Activated naive CD8-positive, alpha-beta T cell treated with anti-CD3 and anti-CD28 coated beads, Interleukin-2, amount 10 ng/mL, durations not matched to agents 7 days and 5 days (primary cell): ENCODE results near the gene PPP1R3G. TPM values are rescaled to one million over a fixed set of nuclear protein-coding genes. Genes with fewer than 3 reads are reported as not detected.
"Not testable (repeated sequence)": the region's sequence is repeated elsewhere in the genome, so short reads cannot be mapped to it uniquely, and the experiment has no call there.

Experiments
- ATAC-seq: fragments of 150-1000 bp; cut with Tn5 transposase; one replicate; pipeline ENCODE4 v1.10.0; 2021; ENCODE audit warnings: low read depth, moderate library complexity
- POLR2A ChIA-PET: fragments of 350-600 bp; sonication (Branson Sonifier 250); formaldehyde crosslinking; loops from one replicate; lab custom pipeline; 2021; ENCODE audit warnings: antibody characterized with exemption; lab: Charles Lee
- DNase-seq: peaks from one replicate; pipeline ENCODE4 v3.0.0; 2021
- H3K27ac Mint-ChIP-seq: one replicate; pipeline ENCODE4 v1.8.0; 2022; ENCODE audit warnings: mild to moderate bottlenecking, mixed read lengths
- H3K27me3 Mint-ChIP-seq: one replicate; pipeline ENCODE4 v1.8.0; 2022; ENCODE audit warnings: mild to moderate bottlenecking, moderate library complexity, mixed read lengths
- H3K36me3 Mint-ChIP-seq: one replicate; pipeline ENCODE4 v1.8.0; 2021; ENCODE audit warnings: mild to moderate bottlenecking, mixed read lengths
- H3K4me1 Mint-ChIP-seq: one replicate; pipeline ENCODE4 v1.8.0; 2021; ENCODE audit warnings: mixed read lengths
- H3K4me3 Mint-ChIP-seq: one replicate; pipeline ENCODE4 v1.8.0; 2022; ENCODE audit warnings: mild to moderate bottlenecking, moderate library complexity, mixed read lengths
- H3K9me3 Mint-ChIP-seq: one replicate; pipeline ENCODE4 v1.8.0; 2021; ENCODE audit warnings: mixed read lengths
- total RNA-seq, 2 experiments: library from RNA; stranded (reverse); gene quantifications; one replicate each; pipeline ENCODE4 v1.2.3, GENCODE V29; 2021

Gene PPP1R3G
- total RNA-seq, 2 experiments from 2014 or later = 0.11 to 0.17 TPM

DNA sequence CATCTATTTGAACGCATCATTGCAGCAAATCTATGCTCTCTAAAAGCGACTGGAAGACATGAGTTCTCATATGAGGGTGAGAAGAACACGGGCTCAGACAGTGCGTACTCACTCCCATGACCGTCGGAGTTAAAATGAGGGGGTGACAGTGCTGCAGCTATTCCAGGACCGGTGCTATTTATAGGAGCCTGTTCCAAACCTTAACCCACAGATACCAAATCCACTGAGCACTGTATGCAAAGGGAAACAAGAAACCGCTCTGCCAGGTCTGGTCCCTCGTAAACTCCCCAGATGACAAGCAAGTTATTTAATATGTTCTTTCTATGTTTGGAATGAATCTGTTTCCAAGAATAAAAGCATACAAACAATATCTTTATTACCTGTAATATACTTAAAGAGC lies 22.9 kb downstream of the PPP1R3G start:
- H3K27me3 Mint-ChIP-seq = no peaks in the 10 kb centered on the region
- DNase-seq = no peak
- POLR2A ChIA-PET = no interaction called here
- no peaks in the 10 kb centered on the region for H3K36me3 Mint-ChIP-seq
- ATAC-seq = no peak
- H3K9me3 Mint-ChIP-seq = no peaks in the 10 kb centered on the region
- no peaks in the 10 kb centered on the region for H3K4me1 Mint-ChIP-seq
- no peak overlapping the region for H3K4me3 Mint-ChIP-seq
- no peak overlapping the region for H3K27ac Mint-ChIP-seq

DNA sequence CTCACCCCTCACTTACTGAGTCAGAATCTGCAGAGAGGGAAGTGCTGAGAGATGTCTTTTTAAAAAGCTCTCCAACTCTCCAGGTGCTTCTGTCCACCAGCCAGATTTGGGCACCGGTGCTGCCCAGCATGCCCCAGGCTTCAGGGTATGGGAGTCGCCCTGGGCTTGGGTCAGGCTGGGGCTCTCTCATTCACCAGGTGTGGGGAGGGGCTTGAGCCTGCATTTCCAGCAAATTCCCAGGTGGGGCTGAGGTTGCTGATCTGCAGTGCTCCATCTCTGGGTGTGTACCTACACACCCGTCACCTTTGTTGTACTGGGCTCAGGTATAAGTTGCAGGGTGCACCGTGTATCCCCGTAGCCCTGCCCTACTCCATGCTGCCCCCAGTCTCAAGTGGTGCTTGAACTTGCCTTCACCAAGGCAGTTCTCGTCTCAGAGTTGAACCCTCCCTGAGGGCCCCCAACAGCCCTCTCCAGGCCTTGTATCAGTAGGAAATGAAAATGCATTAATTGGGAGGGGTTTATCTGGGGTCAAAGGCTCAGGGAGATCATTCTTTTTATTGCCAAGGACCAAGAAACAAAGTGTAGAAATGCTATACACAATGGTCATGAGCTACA lies 23.5 kb downstream of the PPP1R3G start:
- ATAC-seq = no peak
- H3K9me3 Mint-ChIP-seq = no peaks in the 10 kb centered on the region
- no peak for DNase-seq
- no peaks in the 10 kb centered on the region for H3K4me1 Mint-ChIP-seq
- H3K4me3 Mint-ChIP-seq = no peak overlapping the region
- H3K36me3 Mint-ChIP-seq = no peaks in the 10 kb centered on the region
- POLR2A ChIA-PET = no interaction called here
- H3K27me3 Mint-ChIP-seq = no peaks in the 10 kb centered on the region
- H3K27ac Mint-ChIP-seq = no peak overlapping the region

- POLR2A ChIA-PET = no interaction called here
- DNase-seq (no peak), ATAC-seq (no peak)
- Mint-ChIP-seq H3K9me3 (no peaks in the 10 kb centered on the region), H3K36me3 (no peaks in the 10 kb centered on the region), H3K27ac (no peak overlapping the region), H3K4me1 (no peaks in the 10 kb centered on the region), H3K4me3 (no peak overlapping the region), H3K27me3 (no peaks in the 10 kb centered on the region)
These were observed 24.3 kb downstream of the PPP1R3G start for GRCh38 chr6:5109436-5109835.

DNA sequence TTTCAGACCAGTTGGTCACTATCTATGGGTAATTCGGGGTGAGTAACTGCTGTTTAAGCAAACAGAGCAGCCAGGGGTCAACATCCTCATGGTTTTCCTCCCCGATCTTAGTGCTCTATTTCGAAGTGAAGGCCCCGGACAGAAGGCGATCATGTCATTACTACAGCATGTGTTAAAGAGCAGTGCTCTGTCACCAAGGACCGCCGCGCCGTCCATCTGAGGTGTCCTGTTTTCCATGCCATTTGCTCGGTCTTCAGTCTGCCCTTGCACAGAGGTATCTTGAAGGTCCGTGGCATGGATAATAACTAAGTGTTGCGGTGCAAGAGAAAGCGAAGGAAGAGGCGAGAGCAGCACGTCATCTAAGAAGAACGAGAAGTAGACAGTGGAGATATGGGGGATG lies 25.1 kb downstream of the PPP1R3G start:
- Mint-ChIP-seq H3K27ac (no peak overlapping the region), H3K27me3 (no peaks in the 10 kb centered on the region), H3K4me1 (no peaks in the 10 kb centered on the region), H3K9me3 (no peaks in the 10 kb centered on the region), H3K4me3 (no peak overlapping the region), H3K36me3 (no peaks in the 10 kb centered on the region)
- ATAC-seq = no peak
- POLR2A ChIA-PET = no interaction called here
- DNase-seq = no peak

DNA sequence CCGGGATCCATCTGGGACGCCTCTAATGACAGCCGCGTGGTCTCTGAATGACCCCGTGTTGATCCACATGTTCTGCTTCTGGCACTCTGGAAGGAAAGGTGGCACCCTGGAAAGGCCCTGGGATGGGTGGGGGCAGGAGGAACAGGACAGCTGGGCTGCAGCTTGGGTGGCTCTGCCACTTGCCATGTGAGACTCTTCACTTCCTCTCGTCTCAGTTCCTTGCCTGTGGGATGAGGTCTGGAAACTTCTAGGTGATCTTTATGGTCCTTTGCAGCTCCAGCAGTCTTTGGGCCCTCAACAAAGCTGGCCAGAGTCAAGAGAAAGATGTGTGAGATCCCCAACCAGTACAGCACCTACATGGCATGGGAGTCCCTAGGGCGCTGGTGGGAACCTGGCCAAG lies 26.5 kb downstream of the PPP1R3G start:
- no peak overlapping the region for H3K4me3 Mint-ChIP-seq
- POLR2A ChIA-PET = no interaction called here
- no peak for ATAC-seq

DNA sequence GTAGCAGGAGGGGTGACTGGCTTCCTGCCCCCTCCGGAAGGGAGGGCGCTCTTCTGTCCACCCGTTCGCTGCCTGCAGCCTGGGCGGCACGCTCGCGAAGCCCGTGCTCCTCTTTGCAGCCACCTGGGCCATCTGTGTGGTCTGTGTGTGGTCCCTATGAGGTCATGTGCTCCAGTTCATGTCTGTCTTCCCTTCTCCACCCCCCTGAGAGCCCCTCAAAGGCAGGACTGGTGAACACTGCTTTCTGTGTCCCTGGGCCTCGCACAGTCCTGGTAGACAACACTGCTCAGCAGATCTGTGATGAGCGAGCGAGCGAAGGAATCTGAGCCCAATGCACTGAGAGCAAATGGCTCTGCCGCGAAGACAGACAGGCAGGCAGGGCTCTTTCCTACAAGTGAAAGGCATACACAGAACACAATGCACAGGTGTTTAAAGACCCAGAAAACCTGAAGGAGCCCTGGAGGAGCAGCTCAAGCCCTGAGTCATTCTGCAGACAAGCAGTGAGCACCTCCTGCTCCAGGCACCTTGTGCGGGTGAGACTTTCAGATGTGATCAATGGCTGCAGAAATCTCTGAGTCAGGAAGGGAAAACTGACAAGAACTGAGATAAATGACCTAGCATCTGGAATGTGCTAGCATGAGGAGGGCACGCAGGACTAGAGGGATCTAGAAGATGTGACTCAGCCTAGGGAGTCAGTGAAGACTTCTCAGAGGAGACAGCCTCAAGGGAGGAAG lies 27.1 kb downstream of the PPP1R3G start:
- POLR2A ChIA-PET = no interaction called here
- H3K36me3 Mint-ChIP-seq = no peaks in the 10 kb centered on the region
- no peaks in the 10 kb centered on the region for H3K4me1 Mint-ChIP-seq
- ATAC-seq (no peak), DNase-seq (no peak)
- no peak overlapping the region for H3K4me3 Mint-ChIP-seq
- no peaks in the 10 kb centered on the region for H3K9me3 Mint-ChIP-seq
- H3K27me3 Mint-ChIP-seq = no peaks in the 10 kb centered on the region
- H3K27ac Mint-ChIP-seq = no peak overlapping the region

More for the DNA sequence above, 26.5 kb downstream of the PPP1R3G start:
- H3K27ac Mint-ChIP-seq = no peak overlapping the region
- no peaks in the 10 kb centered on the region for H3K9me3 Mint-ChIP-seq
- no peaks in the 10 kb centered on the region for H3K4me1 Mint-ChIP-seq
- H3K36me3 Mint-ChIP-seq = no peaks in the 10 kb centered on the region
- DNase-seq = no peak
- no peaks in the 10 kb centered on the region for H3K27me3 Mint-ChIP-seq

DNA sequence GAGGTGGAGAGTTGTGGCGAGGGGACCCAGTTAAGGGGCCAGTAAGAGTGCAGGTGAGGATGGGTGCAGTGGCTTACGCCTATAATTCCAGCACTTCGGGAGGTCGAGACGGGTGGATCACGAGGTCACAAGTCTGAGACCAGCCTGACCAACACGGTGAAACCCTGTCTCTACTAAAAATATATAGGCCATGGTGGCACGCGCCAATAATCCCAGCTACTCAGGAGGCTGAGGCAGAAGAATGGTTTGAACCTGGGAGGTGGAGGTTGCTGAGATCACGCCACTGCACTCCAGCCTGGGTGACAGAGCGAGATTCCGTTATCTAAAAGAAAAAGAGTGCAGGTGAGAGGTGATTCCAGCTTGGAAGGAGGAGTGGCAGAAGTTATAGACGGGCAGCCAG lies 28.0 kb downstream of the PPP1R3G start:
- Mint-ChIP-seq H3K27ac (no peak overlapping the region), H3K27me3 (no peaks in the 10 kb centered on the region), H3K4me1 (no peaks in the 10 kb centered on the region), H3K4me3 (no peak overlapping the region), H3K9me3 (no peaks in the 10 kb centered on the region), H3K36me3 (no peaks in the 10 kb centered on the region)
- POLR2A ChIA-PET = no interaction called here
- DNase-seq = no peak
- ATAC-seq = no peak

- Mint-ChIP-seq H3K27me3 (no peaks in the 10 kb centered on the region), H3K27ac (no peak overlapping the region), H3K36me3 (no peaks in the 10 kb centered on the region), H3K9me3 (no peaks in the 10 kb centered on the region), H3K4me1 (no peaks in the 10 kb centered on the region), H3K4me3 (no peak overlapping the region)
- POLR2A ChIA-PET = no interaction called here
- DNase-seq = no peak
- no peak for ATAC-seq
These were observed 30.0 kb downstream of the PPP1R3G start for GRCh38 chr6:5115168-5115567.

DNA sequence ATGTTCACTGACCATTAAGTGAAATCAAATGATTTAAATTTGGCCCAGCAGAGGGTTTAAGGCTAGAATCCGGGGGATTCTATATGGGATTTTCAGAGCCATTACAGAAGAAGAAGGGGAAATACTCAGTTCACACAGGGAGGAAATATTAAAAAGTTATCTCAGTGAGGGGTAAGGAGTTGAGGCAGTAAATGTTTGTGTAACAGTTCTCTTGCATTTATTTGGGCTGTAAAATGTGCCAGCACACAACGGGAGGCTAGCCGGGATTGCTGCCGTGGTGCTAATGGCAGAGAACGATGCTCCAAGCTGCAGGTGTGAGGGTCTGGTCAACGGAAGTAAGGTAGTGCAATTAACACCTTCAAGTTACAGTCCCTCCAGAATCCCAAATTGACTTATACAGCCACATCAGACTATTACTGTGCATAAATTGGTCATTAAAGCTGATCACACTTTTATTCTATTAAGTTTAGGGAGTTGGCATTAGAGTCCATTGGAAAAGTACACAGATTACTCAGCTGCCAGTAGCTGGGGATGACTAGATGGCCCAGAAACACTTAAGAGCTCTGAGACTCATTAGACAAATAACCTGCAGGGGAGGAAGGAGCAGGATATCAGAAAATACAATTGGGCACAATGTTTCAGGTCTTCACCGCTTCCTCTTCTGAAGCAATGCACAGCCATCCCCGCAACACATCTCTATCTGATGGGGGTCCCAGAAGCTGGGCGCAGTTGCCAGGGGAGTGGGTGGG lies 31.3 kb downstream of the PPP1R3G start:
- Mint-ChIP-seq H3K4me3 (no peak overlapping the region), H3K9me3 (no peaks in the 10 kb centered on the region), H3K4me1 (no peaks in the 10 kb centered on the region), H3K27me3 (no peaks in the 10 kb centered on the region), H3K36me3 (no peaks in the 10 kb centered on the region), H3K27ac (no peak overlapping the region)
- DNase-seq (no peak), ATAC-seq (no peak)
- POLR2A ChIA-PET = no interaction called here

GRCh38 chr6:5119090-5119951 lies 34.2 kb downstream of the PPP1R3G start:
- H3K4me3 Mint-ChIP-seq = no peak overlapping the region
- POLR2A ChIA-PET = no interaction called here
- ATAC-seq (no peak), DNase-seq (no peak)
- H3K27me3 Mint-ChIP-seq = no peaks in the 10 kb centered on the region
- H3K9me3 Mint-ChIP-seq = no peaks in the 10 kb centered on the region
- H3K27ac Mint-ChIP-seq = no peak overlapping the region
- no peaks in the 10 kb centered on the region for H3K4me1 Mint-ChIP-seq
- H3K36me3 Mint-ChIP-seq = no peaks in the 10 kb centered on the region

DNA sequence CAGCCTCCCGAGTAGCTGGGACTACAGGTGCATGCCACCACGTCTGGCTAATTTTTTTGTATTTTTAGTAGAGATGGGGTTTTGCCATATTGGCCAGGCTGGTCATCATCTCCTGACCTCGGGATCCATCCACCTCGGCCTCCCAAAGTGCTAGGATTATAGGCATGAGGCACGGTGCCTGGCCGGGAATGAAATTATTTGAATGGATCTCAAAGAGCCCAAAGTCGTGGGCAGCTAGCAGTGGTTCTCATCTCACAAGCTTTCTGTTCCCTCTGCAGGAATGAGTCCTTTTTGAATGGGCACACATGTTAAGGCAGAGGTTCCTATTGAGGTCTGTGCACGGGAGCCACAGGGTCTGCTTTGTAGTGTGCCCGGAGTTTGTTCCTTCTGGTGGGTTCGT lies 34.9 kb downstream of the PPP1R3G start:
- Mint-ChIP-seq H3K27me3 (no peaks in the 10 kb centered on the region), H3K36me3 (no peaks in the 10 kb centered on the region), H3K27ac (no peak overlapping the region), H3K4me1 (no peaks in the 10 kb centered on the region), H3K4me3 (no peak overlapping the region), H3K9me3 (no peaks in the 10 kb centered on the region)
- no peak for ATAC-seq
- DNase-seq = no peak
- POLR2A ChIA-PET = no interaction called here

DNA sequence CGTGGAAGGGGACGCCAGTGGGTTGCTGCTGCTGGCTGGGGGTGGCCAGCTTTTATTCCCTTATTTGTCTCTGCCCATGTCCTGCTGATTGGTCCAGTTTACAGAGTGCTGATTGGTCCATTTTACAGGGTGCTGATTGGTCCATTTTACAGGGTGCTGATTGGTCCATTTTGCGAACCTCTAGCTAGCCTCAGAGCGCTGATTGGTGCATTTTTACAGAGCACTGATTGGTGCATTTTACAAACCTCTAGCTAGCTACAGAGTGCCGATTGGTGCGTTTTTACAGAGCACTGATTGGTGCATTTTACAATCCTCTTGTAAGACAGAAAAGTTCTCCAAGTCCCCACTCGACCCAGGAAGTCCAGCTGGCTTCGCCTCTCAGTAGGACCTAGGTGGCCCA lies 35.4 kb downstream of the PPP1R3G start:
- DNase-seq, H3K4me3 Mint-ChIP-seq, POLR2A ChIA-PET, ATAC-seq, H3K27me3 Mint-ChIP-seq, H3K4me1 Mint-ChIP-seq, H3K9me3 Mint-ChIP-seq, H3K36me3 Mint-ChIP-seq, H3K27ac Mint-ChIP-seq: not testable (repeated sequence)

- POLR2A ChIA-PET = no interaction called here
- no peaks in the 10 kb centered on the region for H3K27me3 Mint-ChIP-seq
These were observed 36.3 kb downstream of the PPP1R3G start for GRCh38 chr6:5121479-5121878.

More at GRCh38 chr6:5121479-5121878, 36.3 kb downstream of the PPP1R3G start:
- no peaks in the 10 kb centered on the region for H3K4me1 Mint-ChIP-seq
- no peaks in the 10 kb centered on the region for H3K36me3 Mint-ChIP-seq
- no peak for ATAC-seq
- DNase-seq = no peak
- no peak overlapping the region for H3K4me3 Mint-ChIP-seq
- no peak overlapping the region for H3K27ac Mint-ChIP-seq
- no peaks in the 10 kb centered on the region for H3K9me3 Mint-ChIP-seq
